RPMI8226 (cell line): ENCODE data around the gene NOS3.
"Not testable (repeated sequence)": the region's sequence is repeated elsewhere in the genome, so short reads cannot be mapped to it uniquely, and the experiment has no call there.

Experiments used
- DNase-seq: peaks from one replicate; pipeline ENCODE4 v3.0.0-alpha.2; 2015

The NOS3 gene

DNA sequence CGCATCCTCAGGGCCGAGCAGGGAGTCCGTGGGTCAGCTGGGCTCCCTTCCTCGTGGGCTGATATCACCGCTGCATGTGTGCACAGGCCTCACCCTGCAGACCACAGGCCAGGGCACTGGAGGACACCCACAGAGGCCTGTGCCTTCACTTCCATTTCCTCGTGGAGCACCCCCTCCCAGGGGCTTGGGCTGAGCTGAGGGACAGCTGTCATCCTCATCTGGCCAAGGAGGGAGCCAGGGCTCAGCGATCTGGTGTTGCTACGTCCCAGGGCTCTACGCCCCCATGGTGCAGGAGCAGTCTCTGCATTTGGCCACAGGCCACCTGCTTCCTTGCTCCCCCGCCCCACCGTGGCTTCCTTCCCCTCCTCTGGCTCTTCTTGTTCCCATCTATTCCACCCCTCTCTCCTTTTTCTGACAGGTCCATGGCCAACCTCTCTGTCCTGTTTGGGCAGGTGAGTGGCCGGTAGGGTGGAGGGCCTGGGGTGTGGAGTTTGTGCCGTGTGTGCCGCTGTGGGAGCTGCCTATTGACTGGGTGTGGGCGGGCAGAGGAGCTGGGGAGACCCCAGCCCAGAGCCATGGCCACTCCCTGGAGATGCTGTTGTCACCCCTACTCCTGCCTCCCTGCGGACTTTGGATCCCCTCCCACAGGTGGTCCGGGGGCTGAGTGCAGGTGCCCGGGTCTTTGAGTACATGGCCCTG, 49.2 kb downstream of the NOS3 start:
- DNase-seq, result no peak

DNA sequence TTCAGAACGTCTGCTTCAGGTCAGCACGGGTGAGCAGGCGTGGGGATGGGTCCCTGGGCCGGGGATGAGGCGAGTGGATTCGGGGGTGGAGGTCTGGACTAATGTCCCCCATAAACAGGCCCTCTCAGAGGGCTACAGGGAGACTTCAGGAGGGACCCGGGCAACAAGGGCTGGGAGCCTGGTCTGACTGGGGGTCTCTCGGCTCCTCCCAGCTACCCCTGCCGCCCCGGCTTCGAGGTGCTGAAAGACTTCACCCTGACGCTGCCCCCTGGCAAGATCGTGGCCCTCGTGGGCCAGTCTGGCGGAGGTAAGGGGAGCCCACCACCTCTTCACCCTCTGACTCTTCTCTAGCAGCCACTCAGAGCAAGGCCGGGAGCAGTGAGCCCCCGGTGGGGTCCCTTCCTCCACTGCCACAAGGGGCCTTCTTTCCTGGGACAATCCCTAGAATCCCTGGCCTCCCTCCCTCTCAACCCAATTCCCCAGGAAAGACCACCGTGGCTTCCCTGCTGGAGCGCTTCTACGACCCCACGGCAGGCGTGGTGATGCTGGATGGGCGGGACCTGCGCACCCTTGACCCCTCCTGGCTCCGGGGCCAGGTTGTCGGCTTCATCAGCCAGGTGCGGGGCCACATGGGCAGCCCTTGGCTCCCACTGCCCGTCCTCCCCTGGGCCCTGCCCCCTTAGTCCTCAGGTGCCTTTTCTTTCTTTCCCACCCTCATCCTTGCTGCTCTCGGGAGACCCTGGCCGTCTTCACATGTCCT, 50.0 kb downstream of the NOS3 start:
- no peak for DNase-seq

DNA sequence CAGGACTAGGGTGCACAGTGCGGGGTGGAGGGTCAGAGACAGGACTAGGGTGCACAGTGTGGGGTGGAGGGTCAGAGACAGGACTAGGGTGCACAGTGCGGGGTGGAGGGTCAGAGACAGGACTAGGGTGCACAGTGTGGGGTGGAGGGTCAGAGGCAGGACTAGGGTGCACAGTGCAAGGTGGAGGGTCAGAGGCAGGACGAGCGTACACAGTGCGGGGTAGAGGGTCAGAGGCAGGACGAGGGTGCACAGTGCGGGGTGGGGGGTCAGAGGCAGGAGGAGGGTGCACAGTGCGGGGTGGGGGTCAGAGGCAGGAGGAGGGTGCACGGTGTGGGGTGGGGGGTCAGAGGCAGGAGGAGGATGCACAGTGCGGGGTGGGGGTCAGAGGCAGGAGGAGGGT, 52.6 kb downstream of the NOS3 start:
- not testable (repeated sequence) for DNase-seq

DNA sequence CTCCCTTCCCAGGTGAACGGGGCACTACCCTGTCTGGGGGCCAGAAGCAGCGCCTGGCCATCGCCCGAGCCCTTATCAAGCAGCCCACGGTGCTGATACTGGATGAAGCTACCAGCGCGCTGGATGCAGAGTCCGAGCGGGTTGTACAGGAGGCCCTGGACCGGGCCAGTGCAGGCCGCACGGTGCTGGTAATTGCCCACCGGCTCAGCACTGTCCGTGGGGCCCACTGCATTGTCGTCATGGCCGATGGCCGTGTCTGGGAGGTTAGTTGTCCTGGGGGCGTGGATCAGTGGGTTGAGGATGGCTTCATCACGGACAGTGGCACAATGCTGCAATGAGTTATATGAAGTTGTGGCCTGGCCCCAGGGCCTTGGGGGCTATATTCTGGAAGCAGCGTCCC, 53.1 kb downstream of the NOS3 start:
- DNase-seq, result no peak

DNA sequence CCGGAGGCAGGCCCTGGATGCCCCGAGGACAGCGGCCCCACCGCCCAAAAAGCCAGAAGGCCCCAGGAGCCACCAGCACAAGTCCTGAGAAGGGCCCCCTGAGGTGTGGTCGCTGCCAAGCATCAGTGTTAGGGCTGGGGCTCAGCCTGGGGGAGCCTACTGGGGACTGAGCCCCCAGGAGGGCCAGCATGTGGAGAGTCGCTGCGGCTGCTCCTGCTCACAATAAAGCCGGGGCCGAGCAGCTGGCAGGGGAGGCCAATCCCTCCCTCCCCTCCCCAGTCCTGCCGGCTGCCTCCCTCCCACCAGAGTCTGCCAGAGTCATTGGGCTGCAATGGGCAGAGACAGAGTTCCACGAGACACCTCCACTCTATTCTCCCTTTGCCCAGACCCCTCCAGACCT, 54.4 kb downstream of the NOS3 start:
- DNase-seq, result no peak

DNA sequence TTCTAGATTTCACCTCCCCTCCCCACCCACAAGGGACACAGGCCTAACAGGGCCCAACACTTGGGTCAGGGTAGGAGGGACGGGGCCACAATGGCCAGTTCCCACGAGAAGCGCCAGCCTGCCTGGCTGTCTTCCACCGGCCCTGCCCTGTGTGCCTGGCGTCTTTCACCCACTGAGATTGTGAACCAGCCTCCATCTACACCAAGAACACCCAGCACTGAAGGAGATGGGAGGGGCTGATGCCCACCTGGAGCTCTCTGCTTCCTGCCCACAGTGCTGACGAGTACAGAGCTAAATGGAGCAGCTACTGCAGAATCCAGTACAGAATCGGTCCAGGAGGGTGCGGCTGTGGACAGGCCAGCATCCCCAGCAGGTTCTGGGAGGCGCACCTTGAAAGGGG, 55.1 kb downstream of the NOS3 start:
- no peak for DNase-seq

DNA sequence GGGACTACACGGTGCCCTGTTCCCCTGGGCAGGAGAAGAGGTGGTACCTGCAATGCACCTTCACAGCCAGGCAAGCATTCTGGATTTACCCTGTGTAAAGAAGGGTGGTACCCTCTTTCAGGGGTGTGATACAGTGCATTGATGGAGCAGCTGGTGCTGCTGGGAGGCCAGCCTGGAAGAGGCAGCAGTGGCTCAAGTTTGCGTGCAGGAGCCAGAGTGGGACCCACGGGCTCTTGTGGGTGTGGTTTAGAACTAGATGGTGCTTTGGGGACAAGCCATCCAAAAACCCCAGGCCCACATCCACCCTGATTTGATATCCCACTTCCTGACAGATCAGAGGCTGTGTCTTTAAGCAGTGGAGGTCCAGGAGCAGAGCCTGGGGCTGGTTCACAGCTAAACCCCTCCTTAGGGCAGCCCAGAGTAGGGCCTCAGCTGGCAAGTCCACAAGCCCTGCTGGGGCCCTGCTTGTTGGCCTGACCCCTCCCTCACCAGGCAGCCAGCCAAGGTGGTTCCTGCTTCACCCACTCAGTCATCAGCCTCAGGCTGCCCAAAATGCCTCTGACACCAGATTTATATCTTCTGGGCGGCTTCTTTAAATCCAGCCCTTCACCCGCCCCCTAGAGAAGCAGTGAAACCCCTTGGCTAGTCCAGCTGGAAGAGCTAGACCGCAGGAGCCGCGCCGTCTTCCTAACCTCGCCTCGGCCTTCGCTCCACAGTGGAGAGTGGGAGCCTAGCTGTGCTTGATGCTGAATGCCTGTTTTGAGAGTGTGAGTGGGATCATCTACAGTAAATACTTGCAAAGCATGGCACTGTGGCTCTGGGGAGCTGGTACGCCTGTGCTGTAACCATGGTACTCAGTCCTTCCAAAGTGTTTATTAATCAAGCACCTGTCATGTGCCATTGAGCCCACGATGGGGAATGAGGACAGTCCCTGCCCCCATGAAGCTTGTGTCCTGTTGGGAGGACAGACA, 56.1 kb downstream of the NOS3 start:
- peak; percentile 54 for DNase-seq

DNA sequence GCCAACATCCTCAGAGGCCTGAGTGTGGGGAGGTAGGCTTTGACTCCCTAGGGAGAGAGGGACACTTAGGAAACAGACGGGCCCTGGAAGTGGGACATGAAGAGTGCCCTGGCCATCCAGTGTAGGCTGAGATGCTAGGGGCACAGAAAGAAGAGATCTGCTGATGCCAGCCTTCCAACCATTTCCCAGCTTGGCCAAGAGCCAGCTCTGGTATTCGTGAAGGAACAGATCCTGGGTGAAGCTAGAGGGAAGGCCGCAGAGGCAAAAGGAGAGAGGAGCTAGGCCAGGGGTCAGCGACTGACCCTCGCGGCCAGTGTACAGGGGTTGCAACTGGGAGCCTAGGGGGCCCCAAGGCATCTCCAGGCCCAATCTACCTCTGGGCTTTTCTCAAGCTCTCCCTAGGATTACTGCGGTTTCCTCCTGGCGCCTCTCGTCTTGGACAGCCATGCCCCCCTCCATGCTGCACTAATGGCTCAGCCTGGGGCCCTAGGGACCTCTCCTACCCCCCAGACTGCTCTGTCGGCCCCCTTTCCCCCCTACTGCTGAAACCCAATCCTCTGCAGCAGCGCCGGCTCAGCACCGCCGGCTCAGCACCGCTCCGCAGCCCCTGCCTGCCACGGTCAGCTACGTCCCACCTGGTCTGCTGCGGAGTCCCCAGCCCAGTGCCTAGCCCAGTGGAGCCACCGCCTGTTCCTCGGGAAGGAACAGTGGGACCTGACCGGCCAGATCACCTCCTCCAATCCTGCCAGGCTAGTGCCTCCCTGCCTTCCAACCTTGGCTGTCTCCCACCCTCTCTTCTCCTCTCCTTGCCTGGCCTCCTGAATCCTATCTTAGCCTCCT, 57.4 kb downstream of the NOS3 start, which contains the start of gene ASIC3:
ASIC3 (plus strand) TSS at position 556 of the 840 bp plus-strand sequence. CDS start 355 bp downstream, outside the sequence.
- DNase-seq, result no peak

DNA sequence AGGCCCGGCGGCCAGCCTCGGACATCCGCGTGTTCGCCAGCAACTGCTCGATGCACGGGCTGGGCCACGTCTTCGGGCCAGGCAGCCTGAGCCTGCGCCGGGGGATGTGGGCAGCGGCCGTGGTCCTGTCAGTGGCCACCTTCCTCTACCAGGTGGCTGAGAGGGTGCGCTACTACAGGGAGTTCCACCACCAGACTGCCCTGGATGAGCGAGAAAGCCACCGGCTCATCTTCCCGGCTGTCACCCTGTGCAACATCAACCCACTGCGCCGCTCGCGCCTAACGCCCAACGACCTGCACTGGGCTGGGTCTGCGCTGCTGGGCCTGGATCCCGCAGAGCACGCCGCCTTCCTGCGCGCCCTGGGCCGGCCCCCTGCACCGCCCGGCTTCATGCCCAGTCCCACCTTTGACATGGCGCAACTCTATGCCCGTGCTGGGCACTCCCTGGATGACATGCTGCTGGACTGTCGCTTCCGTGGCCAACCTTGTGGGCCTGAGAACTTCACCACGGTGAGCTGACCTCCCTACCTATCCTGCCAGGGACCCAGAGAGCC, 58.2 kb downstream of the NOS3 start:
- no peak for DNase-seq

DNA sequence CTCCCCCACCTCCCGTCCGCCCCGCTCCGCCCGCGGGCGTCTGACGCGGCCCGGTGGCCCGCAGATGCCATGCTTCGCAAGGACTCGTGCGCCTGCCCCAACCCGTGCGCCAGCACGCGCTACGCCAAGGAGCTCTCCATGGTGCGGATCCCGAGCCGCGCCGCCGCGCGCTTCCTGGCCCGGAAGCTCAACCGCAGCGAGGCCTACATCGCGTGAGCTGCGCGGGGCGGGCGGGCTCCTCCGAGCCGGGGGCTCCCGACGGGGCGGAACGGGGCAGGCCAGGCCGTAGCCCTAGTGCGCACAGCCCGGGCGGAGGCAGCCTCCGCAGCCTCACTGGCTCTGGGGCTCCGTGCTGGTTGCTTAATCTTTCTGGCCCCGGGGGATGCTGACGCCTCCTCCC, 60.3 kb downstream of the NOS3 start:
- no peak for DNase-seq

DNA sequence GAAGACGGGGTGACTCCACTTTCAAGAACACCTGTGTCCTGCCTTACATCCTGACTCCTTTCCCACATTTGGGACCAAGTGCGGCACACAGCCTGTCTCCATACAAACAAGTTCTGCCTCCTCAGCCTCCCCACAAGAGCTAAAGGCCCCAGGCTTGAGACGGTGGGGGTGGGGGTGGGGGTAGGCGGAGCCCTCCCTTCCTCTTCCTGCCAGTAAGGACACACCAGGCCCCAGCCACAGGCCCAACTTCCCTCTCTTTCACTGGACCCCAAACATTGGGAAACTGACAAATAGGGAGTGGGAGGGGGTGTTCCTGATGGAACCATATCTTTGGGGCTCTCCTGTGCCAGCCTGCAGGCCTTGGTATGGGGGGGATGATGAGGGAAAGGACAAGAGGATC, 62.3 kb downstream of the NOS3 start:
- DNase-seq, result no peak

DNA sequence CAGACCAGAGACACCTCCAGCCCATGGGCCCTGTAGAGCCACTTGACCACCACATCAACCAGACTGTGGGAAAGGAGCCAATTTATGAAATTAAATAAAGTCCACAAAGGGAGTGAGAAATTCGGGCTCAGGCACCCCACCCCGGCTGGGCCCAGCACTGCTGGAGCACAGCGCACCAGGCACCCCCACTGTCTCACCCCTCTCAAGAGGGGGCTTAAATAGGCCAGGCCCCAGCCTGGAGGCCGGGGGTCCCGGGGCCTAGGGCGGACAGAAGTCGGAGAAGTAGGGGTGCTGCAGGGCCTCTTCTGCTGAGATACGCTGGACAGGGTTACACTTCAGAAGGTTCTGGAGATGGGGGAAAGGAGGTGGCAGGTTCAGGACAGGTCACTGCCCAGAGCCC, 62.9 kb downstream of the NOS3 start:
- no peak for DNase-seq

DNA sequence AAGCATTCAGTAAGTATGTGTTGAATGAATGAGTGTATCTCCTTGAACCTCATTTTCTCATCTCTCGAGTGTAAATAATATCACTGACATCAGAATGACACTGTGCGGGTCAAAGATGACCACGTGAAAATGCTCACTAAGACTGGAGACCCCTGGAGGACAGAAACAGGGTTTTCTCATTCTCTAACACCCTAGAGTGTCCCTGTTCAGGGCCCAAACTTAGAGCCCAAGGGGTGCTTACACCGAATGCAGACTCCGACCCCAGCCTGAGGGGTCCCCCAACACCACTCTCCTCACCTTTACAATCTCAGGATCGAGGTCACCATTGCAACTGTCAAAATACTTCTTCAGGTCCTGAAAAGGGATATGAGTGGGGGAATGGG, 65.5 kb downstream of the NOS3 start:
- DNase-seq, result no peak

DNA sequence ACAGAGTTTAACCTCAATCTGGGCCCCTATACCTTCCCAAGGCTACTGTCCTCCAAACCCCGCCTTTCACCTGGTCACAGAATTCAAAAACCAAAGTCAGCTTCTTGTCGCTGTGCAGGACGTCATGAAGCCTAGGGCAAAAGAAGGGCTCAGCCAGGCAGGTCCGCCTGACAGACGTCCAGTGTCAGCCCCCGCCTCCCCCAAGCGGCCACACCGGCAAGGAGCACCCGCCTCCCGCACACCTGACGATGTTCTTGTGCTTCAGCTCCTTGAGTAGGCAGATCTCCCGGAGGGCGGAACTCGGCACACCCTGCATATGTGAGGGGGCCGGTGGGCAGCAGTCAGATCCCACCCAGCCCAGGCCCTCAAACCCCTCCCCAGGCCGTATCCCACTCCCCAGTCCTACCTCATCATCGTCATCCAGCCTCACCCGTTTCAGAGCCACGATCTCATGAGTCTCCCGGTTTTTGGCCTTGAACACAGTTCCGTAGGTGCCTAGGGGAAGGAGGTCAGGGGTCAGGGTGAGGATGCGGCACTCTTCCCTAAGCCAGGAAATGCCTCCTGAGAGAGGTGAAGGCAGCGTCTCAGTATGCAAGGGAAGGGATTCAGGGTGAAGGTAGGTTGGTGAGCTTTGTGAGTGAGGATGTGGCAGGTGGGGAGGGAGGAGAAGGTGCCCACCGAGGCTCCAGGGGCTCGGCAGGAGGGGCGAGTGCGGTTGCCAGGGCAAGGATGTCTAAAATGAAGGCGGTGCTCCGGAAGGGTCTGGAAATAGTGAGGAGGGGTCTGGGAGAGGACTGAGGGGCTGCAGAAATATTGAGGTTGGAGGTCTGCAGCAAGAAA, 66.1 kb downstream of the NOS3 start:
- no peak for DNase-seq

DNA sequence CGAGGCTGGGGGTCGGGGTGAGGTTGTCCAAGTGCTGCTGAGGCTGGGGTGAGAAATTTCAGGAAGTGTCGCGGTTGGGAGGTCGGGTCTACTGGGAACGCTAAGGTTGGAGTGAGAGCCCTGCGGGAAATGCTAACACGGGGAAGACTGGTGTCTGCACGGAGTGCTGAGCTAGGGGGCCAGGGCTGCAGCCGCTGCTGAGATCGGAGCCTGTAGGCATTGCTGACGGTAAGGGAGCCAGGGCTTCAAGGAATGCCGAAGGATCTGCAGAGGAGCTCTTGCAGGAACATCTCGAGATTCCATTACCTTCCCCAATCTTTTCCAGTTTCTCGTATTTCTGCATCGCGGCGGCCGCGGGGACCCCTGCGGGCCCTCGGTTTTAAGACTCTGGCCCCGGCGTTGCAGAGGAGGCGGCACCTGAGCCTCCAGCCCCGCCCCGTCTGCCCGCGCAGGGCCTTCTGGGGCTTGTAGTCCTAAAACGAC, 66.7 kb downstream of the NOS3 start, which contains the start of gene CDK5:
CDK5 (minus strand) TSS at position 392 of the 483 bp plus-strand sequence; CDS start at position 343, 49 bp downstream.
- no peak for DNase-seq

DNA sequence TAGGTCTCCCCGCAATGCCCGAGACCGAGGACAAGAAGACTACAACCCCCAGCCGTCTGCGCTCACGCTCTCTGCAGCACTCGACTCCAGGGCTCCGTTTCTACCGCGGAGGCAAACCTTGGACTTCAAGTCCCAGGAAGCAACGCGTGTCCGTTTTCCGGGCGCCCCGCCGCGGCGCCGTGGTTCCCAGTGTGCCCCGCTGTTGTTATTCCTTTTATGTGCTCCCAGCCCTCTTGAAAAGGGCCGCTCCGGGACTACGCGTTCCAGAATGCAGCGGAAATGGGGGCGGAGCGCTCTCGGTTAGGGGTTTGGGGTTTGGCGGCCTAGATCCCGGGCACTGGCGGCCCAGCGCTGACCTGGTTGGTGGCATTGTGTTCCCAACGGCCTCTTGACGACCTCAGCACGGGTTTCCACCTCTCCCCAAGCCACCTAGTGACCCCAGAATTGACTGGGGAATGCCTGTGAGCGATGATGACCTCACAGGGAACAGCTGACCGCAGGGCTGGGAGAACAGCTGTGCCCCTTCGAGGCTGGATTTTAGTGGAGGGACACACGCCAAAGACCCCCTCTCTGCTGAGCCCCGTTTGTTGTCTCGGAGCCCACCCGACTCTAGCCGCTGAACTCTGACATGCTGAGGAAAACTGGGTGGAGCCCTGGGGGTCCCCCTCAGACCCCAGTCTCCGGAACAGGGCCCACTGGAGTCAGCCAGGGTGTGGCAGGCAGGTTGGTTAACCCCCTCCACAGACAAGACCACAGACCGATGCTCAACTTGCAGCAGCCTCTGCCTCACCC, 67.4 kb downstream of the NOS3 start:
- peak; percentile 100 for DNase-seq

DNA sequence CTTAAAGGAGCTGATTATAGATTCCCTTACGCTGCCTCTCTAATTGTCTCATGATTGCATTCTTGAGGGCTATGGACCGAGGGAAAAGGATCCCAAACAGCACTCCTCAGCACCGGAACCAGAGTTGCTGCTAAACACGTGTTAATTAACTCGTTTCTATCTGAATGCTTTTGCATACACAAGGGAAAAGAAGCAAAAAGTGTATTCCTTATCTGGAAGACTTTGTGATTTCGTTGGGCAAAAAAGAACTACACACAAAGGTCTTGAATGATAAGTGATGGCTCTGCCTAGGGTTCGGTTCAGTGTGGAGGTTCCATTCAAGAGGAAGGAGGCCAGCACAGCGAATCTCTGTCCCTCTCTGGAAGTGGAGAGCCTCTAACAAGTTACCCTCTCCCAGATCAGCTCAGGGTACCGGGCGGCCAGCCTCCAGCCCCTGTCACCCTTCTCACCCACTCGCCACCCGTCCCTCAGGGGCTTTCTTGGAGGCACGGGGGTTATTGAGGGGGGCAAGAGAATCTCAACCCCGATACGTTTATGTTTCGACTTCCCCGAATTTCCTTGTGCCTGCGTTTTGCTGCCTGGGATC, 68.1 kb downstream of the NOS3 start:
- DNase-seq, result peak; percentile 16

DNA sequence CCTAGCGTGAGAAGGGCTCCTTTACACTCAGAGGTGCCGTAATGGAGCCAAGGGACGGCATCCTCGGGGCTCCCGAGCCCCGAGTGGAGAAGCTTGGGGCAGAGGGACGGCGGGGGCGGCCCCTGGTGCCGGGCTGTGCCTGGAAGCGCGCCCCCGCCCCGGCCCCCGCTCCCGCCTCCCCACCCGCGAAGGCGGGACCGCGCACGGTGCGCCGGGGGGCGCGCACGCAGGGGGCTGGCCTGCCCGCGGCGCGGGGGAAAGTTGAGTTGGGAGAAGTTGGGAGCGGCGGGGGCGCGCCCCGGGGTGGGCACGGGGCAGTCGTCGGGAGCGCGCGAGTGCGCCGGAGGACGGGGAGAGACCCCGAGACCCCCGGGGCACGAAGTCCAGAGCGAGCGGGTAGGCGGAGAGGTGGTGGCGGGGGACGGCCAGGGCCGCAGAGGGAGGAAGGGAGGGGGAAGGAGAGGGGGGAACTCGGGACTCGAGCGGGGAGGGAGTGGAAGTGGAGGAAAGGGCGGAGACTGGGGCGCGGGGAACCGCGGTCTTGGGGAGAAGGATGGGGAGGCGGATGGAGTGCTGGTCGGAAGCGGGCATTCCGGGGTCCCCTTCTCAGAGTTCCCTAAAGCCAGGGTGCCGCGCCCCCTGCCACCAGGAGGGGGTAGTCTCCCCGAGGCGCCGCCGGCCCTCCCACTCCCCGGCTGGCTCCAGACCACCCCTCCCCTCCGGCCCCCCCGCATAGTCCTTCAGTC, 68.7 kb downstream of the NOS3 start, which contains the start of gene SLC4A2:
SLC4A2 (plus strand) TSS at position 223 of the 746 bp plus-strand sequence. CDS start 2,399 bp downstream, outside the sequence.
- DNase-seq, result peak; percentile 85

DNA sequence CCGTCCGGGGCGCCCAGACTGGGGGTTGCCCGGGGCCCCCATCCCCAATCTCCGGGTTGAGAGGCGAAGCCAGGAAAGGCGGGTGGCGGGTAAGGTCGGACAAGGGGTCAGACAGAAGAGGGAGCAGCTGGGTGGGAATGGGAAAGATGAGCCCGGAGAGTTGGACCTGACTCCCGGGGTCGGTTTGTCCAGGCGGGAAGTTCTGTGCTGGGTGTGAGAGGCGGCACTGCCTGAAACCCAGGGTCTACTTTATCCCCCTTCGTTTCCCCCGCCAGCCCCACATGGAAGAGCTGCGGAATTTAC, 69.2 kb downstream of the NOS3 start:
- no peak for DNase-seq
